Neutrophil (primary cell): ENCODE measurements around the gene WDR26.
"Not testable (repeated sequence)": the region's sequence is repeated elsewhere in the genome, so short reads cannot be mapped to it uniquely, and the experiment has no call there.

Experiments used
- H3K27ac ChIP-seq: fragments of 200-600 bp; sonication (generic); 2 replicates; pipeline ENCODE4 v1.5.1; 2016; ENCODE audit warnings: mild to moderate bottlenecking, moderate library complexity
- H3K27me3 ChIP-seq: fragments of 200-600 bp; sonication (generic); 2 replicates; pipeline ENCODE4 v1.6.0; 2016; ENCODE audit warnings: mild to moderate bottlenecking
- H3K36me3 ChIP-seq: fragments of 200-600 bp; sonication (generic); 2 replicates; pipeline ENCODE4 v1.5.1; 2017
- H3K4me1 ChIP-seq, 2 experiments: fragments of 200-600 bp in 1 of 2; sonication (generic) in 1 of 2; 1 replicate in 1 of 2; 2 replicates in 1 of 2; pipeline versions ENCODE4 v1.5.1 to v1.6.1; 2013 to 2016; ENCODE audit warnings: low read depth in 1 of 2, low read length in 1 of 2, mild to moderate bottlenecking in 1 of 2, moderate library complexity in 1 of 2; ENCODE audit not compliant: control insufficient read depth in 1 of 2, insufficient read depth in 1 of 2
- H3K4me3 ChIP-seq, 2 experiments: fragments of 200-600 bp in 1 of 2; sonication (generic) in 1 of 2; 1 replicate in 1 of 2; 2 replicates in 1 of 2; pipeline ENCODE4 v1.5.1; 2013 to 2016; ENCODE audit warnings: low read depth in 1 of 2, low read length in 1 of 2, mild to moderate bottlenecking in 1 of 2, moderate library complexity in 1 of 2
- H3K9me3 ChIP-seq: fragments of 200-600 bp; sonication (generic); 2 replicates; pipeline ENCODE4 v1.5.1; 2016
- CTCF ChIP-seq: fragments of 200-600 bp; sonication (generic); IDR thresholded peaks from 2 replicates; pipeline ENCODE4 v1.5.1; 2016; ENCODE audit warnings: antibody characterized with exemption

The WDR26 gene

GRCh38 chr1:224434691-224435317 lies at the start of gene WDR26:
TSS of gene WDR26 (minus strand) at chr1:224434797.
- TF ChIP-seq CTCF: peak; percentile 20
- peaks cover 8% of the 10 kb centered on the region for H3K36me3 ChIP-seq
- H3K27me3 ChIP-seq: no peaks in the 10 kb centered on the region
- peaks cover 29 to 45% of the 10 kb centered on the region in 2 experiments for H3K4me1 ChIP-seq
- peak within 1 kb of the TSS; percentile 90 to 93 for H3K4me3 ChIP-seq
- H3K27ac ChIP-seq: peak within 1 kb of the TSS; percentile 98
- no peaks in the 10 kb centered on the region for H3K9me3 ChIP-seq

DNA sequence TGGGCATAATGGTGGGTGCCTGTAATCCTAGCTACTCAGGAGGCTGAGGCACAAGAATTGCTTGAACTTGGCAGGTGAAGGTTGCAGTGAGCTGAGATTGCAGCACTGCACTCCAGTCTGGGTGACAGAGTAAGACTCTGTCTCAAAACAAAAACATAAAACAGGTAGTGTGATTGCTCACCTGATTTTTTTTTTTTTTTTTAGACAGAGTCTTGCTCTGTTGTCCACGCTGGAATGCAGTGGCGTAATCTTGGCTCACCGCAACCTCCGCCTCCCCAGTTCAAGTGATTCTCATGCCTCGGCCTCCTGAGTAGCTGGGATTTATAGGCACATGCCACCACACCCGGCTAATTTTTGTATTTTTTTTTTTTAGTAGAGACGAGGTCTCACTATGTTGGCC lies 48.6 kb upstream of the WDR26 start:
- H3K27ac ChIP-seq, H3K36me3 ChIP-seq, H3K9me3 ChIP-seq, H3K4me1 ChIP-seq, H3K27me3 ChIP-seq, H3K4me3 ChIP-seq: not testable (repeated sequence)

DNA sequence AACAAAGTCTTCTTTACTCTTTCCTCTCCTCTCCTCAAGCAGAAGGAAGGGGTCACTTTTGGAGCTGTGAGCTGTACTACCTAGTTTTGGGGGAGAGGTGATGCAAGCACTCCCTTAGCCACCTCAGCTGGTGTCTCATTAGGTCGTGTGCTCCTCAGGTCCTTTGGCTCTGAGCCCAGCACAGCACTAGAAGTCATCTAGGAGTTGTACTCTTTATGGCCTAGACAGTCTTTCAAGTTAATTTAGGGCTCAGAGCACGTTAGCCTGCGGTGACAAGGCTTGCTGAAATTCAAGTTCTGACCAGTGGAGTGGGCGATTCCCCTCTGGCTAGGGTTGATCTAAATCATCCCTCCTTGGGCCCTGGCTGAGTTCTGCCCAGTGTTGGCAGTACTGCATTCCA lies 48.0 kb upstream of the WDR26 start:
- Histone ChIP-seq H3K27me3 (no peaks in the 10 kb centered on the region), H3K4me3 (no peak overlapping the region), H3K9me3 (no peaks in the 10 kb centered on the region), H3K36me3 (no peaks in the 10 kb centered on the region), H3K27ac (no peak overlapping the region), H3K4me1 (no peaks in the 10 kb centered on the region)
- no peak for TF ChIP-seq CTCF

GRCh38 chr1:224481601-224482000 lies 47.0 kb upstream of the WDR26 start:
- Histone ChIP-seq H3K4me1 (no peaks in the 10 kb centered on the region), H3K36me3 (no peaks in the 10 kb centered on the region), H3K4me3 (no peak overlapping the region), H3K27ac (no peak overlapping the region), H3K9me3 (no peaks in the 10 kb centered on the region), H3K27me3 (no peaks in the 10 kb centered on the region)
- no peak for TF ChIP-seq CTCF

- H3K4me1 ChIP-seq: not testable (repeated sequence)
These were observed 46.4 kb upstream of the WDR26 start for GRCh38 chr1:224480888-224481459.

GRCh38 chr1:224480200-224480599 lies 45.6 kb upstream of the WDR26 start:
- not testable (repeated sequence) for H3K27me3 ChIP-seq, H3K36me3 ChIP-seq, H3K4me1 ChIP-seq, H3K9me3 ChIP-seq, H3K4me3 ChIP-seq, H3K27ac ChIP-seq

More at GRCh38 chr1:224480888-224481459, 46.4 kb upstream of the WDR26 start:
- H3K27ac ChIP-seq, H3K36me3 ChIP-seq, H3K27me3 ChIP-seq, H3K4me3 ChIP-seq, H3K9me3 ChIP-seq: not testable (repeated sequence)

- H3K4me3 ChIP-seq: no peak overlapping the region
- no peaks in the 10 kb centered on the region for H3K9me3 ChIP-seq
- TF ChIP-seq CTCF: no peak
- no peaks in the 10 kb centered on the region for H3K27me3 ChIP-seq
- no peak overlapping the region for H3K27ac ChIP-seq
- no peaks in the 10 kb centered on the region for H3K4me1 ChIP-seq
- H3K36me3 ChIP-seq: no peaks in the 10 kb centered on the region
These were observed 38.2 kb upstream of the WDR26 start for GRCh38 chr1:224472806-224473205.
